GM18508 (cell line): ENCODE results near the gene MYO1G.

Source experiments
- ATAC-seq: cut with Tn5 transposase; IDR thresholded peaks from one replicate; pipeline ENCODE4 v1.9.1; 2021; ENCODE audit warnings: moderate number of reproducible peaks; ENCODE audit not compliant: insufficient read depth, unreplicated experiment

The MYO1G gene

GRCh38 chr7:44967571-44968446 is 11.0 kb downstream of the MYO1G start:
- no peak for ATAC-seq

DNA sequence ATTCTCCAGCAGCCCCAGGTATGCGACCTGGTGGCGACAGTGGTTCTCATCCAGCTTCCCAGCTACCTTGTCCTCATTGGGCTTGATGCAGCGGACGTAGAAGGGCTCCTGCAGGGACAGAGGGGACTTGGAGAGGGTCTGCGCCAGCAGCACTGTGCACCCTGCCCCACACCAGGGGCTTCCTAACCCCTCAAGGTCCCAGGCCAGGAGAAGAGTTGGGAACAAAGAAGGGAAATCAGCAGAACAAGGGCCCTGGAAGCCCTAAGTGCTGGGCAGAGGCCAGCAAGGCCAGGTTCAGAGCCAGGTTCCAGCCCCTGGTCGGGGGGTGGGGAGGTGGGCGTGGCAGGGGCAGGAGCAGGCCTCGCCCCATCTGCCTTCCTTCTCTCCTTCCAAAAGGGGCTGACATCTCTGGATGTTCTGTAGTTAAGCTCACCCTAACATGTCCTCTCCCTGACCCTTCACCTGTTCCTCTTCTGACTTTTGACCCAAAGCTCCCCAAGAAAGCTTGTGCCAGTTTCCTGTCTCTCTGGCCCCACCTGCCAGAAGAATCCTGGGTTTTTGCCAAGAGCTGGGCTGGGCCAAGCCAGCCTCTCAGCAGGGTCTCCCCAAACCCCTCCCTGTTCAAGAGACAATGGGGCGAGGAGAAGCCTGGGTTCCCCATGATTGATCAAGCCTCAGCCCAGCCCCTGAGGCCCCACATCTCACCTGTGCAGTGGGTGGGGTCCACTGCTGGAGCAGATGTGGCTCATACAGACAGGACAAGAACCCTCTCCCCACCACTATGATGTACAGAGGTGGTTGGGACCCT is 11.9 kb downstream of the MYO1G start:
- ATAC-seq = no peak

DNA sequence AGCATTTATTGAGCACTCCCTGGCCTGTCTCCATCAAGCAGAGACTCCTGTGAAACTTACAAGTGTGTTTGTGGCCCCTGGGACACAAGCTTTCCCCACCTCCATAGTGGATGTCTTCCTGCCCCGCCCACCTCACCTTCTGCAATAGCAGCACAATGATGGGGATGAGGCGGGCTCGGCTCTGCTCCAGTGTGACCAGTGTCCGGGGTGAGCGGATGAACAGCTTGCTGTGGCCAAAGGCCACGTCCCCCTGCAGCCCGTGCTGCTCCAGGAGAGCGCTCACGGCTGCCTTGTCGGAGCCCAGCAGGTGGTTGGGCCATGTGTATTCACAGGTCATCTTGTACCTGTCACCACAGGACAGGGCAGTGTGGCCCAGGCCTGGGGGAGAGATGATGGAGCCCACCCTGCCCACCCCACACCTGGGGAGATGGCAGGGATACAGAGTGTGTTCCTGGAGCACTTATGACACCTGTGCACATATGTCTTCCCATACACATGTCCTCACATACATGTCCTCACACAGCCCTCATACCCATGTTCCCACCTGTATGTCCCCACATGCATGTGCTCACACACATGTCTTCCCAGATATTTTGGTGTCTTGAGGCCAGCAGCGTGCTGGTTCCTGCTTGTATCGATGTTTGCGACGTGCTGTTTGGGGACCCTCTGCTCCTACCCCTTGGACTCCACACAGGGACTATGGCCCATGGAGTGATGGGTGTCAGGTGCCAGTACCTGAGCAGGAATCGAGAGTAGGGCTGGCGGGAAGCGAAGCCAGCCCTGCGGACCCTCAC is 12.7 kb downstream of the MYO1G start:
- ATAC-seq = no peak

GRCh38 chr7:44965441-44965903 is 13.3 kb downstream of the MYO1G start:
- no peak for ATAC-seq

DNA sequence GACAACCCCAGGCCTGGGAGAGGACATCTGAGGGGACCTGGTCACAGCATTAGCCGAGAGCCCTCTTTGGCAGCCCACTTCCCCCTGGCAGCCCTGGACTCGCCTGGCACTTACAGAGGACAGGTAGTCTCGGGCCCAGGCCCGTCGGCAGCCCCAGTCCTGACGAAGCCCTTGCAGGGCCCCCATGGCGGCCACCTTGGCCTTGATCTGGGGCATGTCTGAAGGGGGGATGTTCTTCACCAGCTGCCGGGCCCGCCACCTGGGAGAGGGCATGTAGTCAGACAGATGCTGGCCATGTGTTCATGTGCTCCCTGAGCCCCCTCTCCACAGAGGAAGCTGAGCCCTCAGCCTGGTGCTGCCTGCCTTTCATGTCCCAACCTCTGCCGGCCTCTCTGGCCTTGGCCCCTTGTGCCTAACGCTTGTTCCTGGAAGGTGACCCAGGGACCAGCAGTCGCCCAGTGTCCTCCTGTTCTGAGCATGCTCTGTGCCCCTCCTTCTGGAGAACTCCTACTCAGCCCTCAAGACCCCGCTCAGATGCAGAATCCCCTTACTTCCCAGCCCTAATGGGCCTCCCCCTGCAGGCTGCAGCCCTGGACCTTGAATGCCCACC is 13.9 kb downstream of the MYO1G start:
- ATAC-seq = no peak

DNA sequence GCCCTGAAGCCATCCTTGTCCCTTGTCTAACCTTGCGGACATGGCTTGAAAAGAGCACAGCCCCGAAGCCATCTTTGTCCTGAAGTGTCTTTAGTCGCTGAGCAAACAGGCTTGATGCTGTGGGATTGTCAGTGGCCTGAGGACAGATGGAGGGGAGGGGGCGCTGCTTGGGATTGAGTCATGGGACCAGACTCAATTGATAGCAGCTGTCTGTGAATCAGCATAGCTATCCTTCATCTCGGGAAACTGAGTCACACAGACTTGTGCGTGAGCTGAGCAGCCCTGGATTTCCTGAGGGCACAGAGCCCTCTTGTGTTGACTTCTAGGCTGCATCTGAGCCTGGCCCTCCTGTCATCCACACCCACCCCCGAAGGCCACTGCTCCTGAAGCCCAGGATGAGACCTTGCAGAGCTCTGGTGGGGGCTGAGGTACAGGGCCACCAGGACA is 14.4 kb downstream of the MYO1G start:
- no peak for ATAC-seq

- no peak for ATAC-seq
These were observed 15.2 kb downstream of the MYO1G start for GRCh38 chr7:44963364-44964290.

- ATAC-seq = no peak
These were observed 16.1 kb downstream of the MYO1G start for GRCh38 chr7:44962483-44963251.

- ATAC-seq = no peak
These were observed 16.9 kb downstream of the MYO1G start for GRCh38 chr7:44961844-44962482.

DNA sequence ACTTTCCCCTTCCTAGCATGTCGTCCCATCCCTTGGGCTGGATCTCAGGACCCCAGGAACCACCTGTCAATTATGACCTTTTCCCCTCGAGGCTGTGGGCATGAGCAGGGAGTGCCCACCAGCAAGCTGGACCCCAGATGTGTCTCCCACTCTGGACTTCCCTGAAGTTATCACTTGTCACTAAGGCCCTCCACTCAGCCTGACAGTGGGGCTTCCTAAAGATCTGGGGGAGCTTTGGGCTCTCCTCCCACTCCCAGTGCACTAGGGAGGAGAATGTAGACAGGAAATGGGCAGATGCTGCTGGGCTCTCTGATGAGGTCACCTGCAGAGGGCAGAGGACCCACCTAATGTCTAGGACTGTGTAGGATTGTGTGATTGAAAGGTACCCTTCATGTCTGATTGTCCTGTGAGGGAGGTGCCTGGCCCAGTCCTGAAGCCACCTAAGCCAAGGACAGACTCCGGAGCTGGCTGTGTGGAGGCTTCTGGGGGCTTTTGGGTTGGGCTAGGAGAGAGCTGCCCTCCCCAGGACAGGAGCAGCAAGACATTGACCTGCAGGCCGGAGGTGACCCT is 18.7 kb downstream of the MYO1G start:
- ATAC-seq = no peak

DNA sequence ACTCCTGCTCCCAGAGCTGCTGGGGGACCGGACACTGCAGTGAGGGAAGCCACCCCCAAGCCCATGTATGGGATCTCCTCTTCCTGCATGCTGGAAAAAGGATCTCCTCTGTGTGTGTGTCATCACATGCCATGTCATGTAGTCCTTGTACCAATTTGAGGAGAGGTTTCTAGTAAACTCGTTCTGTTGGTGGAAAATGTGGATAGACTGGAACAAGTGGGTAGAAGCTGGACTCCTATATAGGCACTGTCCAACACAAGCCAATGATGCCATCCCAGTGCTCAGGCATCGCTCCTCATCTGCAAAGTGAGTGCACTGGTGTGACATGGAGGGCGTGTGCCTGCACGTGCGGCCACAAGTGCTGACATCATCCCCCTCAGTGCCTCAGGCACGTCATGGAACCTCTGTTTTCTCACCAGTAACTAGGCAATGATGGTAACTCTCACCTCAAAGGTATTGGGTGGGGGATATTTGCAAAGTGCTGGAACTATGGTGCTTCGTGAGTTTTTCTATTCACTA is 19.3 kb downstream of the MYO1G start:
- ATAC-seq = no peak

DNA sequence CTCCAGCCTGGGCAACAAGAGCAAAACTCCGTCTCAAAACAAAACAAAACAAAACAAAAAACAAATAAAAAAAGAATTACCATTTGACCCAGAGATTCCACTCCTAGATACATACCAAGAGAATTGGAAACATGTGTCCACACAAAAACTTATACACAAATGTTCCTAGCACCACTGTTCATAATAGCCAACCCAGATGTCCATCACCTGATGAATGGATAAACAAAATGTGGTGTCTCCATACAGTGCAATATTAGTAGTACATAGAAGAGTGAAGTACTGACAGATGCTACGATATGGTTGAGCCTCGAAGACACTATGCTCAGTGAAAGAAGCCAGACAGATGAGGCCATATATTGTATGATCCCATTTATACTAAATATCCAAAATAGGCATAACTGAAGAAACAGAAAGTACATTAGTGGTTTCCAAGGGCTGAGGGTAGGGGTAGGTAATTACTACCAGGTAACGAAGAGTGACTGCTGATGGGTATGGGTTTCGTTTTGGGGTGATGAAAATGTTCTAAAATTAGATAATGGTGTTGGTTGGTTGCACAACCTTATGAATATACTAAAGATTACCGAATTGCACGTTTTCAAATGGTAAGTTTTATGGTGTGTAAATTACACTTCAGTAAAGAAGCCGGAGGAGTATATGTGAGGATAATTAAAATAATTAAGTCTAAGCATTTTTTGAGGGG is 20.0 kb downstream of the MYO1G start:
- ATAC-seq = no peak

DNA sequence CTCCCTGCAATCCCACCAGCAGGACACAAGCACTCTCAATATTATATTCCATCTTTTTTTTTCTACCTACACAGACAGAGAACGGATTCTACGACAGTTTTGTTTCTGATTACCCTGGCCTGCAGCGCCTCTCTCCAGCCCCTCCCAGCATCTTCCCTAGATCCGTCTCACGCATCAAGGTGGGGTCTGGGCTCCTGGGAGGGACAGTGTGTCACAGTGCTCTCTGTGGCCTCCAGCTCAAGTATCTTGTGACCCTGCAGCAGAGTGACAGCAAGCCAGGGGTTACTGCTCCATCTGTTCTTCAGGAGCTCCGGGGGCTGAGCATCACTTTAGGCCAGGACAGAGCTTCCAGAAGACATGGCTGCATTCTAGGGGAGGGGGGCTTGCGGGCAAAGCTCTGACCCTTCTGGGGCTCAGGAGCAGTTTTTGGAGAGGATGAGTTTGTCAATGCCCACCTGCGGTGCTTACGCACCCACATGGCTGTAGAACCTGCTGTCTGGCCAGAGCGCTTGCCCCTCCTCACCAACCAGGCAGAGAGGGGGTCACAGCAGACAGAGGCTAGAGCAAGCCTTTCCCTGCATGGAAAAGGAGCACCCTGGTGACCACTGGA is 22.6 kb downstream of the MYO1G start:
- no peak for ATAC-seq

- no peak for ATAC-seq
These were observed 23.1 kb downstream of the MYO1G start for GRCh38 chr7:44955733-44956132.

DNA sequence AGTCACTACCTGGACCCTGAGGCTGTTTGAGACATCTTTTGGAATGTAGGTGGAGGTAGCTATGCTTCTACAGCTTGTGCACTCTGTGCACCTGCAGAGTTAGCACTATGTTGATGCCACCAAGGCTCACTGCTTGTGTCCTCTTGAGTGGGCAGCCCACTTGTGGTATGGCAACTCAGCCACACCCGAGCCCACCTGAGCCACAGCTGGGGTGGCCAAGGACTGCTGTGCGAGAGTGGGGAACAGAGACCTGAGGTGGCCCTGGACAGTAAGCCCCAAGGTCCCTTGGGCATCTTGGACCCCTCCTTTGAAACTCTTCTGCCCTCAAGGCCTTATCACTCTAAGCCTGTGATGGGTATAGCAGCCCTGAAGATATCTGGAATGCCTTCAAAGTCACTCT is 25.7 kb downstream of the MYO1G start:
- ATAC-seq = no peak

DNA sequence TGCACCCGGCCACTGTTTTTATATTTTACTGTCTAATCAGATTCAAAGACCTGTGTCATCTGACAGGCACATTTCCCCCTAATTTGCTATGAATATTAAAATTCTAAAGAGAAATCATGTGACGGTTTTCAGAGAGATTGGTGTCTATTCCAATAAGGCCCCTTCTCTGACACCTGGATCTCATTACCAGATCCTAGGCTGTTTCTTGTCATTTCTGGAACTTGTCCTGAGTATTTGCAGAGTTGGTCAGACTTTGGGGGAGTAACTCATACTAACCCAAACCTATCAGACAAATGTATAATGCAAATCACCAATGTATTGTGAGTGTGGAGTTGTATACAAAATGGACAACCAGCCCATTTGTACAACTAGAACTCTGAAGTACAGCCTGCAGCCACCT is 29.5 kb downstream of the MYO1G start:
- ATAC-seq = no peak
